ENCODE measurements around the gene WWOX. TPM values are rescaled to one million over a fixed set of nuclear protein-coding genes. Genes with fewer than 3 reads are reported as not detected.

The WWOX gene
- total RNA-seq, 2 donors from 2014 or later: 33.8 to 82.5 TPM

GRCh38 chr16:78363843-78364555 lies 264.5 kb downstream of the WWOX start:
- ATAC-seq (ENCODE audit: insufficient number of reproducible peaks, low FRiP score, low read depth) (no peak), DNase-seq (ENCODE audit: low spot score) (no peak)
- no peak overlapping the region for H3K4me3 ChIP-seq
- TF ChIP-seq, protein P1, sequence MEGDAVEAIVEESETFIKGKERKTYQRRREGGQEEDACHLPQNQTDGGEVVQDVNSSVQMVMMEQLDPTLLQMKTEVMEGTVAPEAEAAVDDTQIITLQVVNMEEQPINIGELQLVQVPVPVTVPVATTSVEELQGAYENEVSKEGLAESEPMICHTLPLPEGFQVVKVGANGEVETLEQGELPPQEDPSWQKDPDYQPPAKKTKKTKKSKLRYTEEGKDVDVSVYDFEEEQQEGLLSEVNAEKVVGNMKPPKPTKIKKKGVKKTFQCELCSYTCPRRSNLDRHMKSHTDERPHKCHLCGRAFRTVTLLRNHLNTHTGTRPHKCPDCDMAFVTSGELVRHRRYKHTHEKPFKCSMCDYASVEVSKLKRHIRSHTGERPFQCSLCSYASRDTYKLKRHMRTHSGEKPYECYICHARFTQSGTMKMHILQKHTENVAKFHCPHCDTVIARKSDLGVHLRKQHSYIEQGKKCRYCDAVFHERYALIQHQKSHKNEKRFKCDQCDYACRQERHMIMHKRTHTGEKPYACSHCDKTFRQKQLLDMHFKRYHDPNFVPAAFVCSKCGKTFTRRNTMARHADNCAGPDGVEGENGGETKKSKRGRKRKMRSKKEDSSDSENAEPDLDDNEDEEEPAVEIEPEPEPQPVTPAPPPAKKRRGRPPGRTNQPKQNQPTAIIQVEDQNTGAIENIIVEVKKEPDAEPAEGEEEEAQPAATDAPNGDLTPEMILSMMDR (IDR thresholded peaks at IDR 0.05): no peak
- no peak overlapping the region for H3K27ac ChIP-seq
- H3K9me3 ChIP-seq: no peaks in the 10 kb centered on the region
- H3K27me3 ChIP-seq (replicated peaks; ENCODE audit: insufficient read depth): no peaks in the 10 kb centered on the region
- peaks cover 0 to 6% of the 10 kb centered on the region in 2 donors for H3K4me1 ChIP-seq (ENCODE audit: control insufficient read depth in 1 of 2, low read depth in 2 of 2)
- H3K36me3 ChIP-seq: no peaks in the 10 kb centered on the region

DNA sequence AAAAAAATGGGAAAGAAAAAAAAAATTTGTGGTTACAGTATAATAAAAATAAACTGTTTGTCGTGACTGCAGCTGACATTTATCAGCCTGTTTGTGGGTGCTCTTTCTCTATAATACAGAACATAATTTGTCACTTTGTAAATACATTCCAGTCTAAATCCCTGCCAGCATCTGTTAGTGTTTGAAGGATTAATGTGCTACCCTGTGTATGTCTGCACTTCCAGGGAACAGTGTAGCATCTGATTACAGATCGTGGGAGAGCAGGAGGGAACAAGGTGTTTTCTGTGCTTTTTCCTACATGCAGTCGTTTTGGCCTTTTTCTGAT lies 265.1 kb downstream of the WWOX start:
- TF ChIP-seq, protein P1 (IDR thresholded peaks at IDR 0.05): no peak
- Histone ChIP-seq H3K4me3 (no peak overlapping the region), H3K4me1 (ENCODE audit: control insufficient read depth in 1 of 2, low read depth in 2 of 2) (peaks cover 0 to 6% of the 10 kb centered on the region in 2 donors), H3K36me3 (no peaks in the 10 kb centered on the region), H3K27ac (no peak overlapping the region), H3K27me3 (replicated peaks; ENCODE audit: insufficient read depth) (no peaks in the 10 kb centered on the region), H3K9me3 (no peaks in the 10 kb centered on the region)
- ATAC-seq (ENCODE audit: insufficient number of reproducible peaks, low FRiP score, low read depth): no peak
- no peak for DNase-seq (ENCODE audit: low spot score)

DNA sequence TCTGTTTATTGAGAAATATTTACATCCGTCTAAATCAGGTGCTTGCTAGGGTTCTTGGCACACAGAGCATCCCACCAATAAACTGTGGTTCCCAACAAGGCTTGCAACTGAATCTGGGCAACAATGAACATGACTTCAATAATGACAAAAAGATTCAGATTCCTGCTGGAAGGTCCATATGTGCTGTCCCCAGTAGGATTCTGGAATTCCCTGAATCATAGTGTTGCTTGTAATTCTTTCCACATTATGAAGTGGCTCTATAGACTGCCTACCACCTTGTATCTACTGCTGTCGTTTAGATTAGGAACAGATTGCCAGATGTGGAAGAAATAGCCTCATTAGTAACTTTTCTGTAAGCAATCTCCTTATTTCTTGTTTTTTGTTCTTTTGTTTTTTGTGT lies 265.9 kb downstream of the WWOX start:
- Histone ChIP-seq H3K36me3 (no peaks in the 10 kb centered on the region), H3K9me3 (no peaks in the 10 kb centered on the region), H3K27me3 (replicated peaks; ENCODE audit: insufficient read depth) (no peaks in the 10 kb centered on the region), H3K4me3 (no peak overlapping the region), H3K4me1 (ENCODE audit: control insufficient read depth in 1 of 2, low read depth in 2 of 2) (peaks cover 0 to 6% of the 10 kb centered on the region in 2 donors), H3K27ac (no peak overlapping the region)
- DNase-seq (ENCODE audit: low spot score) (no peak), ATAC-seq (ENCODE audit: insufficient number of reproducible peaks, low FRiP score, low read depth) (no peak)
- TF ChIP-seq, protein P1 (IDR thresholded peaks at IDR 0.05): no peak

DNA sequence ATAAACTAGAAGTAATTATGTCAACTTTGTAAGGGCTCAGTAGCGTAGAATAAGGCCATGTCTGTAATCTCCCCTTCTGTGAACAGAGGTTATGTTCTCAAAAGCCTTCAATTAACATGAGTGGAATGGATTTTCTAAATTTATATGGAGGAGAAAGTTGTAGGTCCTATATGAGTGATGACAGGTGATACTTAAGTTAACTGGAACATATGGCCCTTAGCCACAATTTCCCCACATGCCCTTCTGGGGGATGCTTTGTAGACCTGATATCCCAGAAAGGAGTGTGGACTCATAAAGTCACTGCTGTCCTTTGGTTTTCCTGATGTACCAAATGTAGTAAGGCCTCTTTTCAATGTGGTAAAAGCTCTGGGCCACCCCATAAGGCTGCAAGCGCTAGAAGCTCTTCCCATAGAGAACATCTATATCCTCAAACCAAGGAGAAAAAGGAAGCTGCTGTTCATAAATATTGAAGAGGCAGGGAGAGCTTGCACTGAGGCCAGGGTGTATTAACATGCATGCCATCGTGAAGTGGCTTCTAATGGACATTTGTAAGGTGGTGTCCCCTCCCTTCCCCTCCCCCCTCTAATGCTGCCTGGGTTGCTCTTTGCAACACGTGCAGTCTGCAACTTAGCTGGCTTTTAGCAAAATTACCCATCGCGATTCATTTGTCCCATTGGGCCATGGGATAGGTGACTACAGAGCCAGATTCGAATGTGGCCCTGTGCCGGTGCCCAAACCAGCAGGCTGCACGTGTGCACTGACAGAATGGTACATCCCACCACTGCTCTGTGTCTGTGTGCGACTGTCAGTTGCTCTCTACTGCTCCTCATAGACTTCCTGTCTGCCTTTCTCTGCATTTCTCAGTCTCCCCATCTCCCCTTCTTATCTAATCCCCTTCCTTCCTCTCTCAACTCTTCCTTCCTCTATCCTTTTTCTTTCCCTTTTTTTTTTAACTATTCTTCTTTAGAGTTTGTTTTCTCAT lies 269.0 kb downstream of the WWOX start:
- Histone ChIP-seq H3K27me3 (replicated peaks; ENCODE audit: insufficient read depth) (no peaks in the 10 kb centered on the region), H3K4me1 (ENCODE audit: control insufficient read depth in 1 of 2, low read depth in 2 of 2) (no peaks in the 10 kb centered on the region), H3K36me3 (no peaks in the 10 kb centered on the region), H3K9me3 (no peaks in the 10 kb centered on the region), H3K27ac (no peak overlapping the region), H3K4me3 (no peak overlapping the region)
- no peak for DNase-seq (ENCODE audit: low spot score)
- TF ChIP-seq, protein P1 (IDR thresholded peaks at IDR 0.05): no peak
- ATAC-seq (ENCODE audit: insufficient number of reproducible peaks, low FRiP score, low read depth): no peak

GRCh38 chr16:78372277-78372676 lies 272.8 kb downstream of the WWOX start:
- DNase-seq (ENCODE audit: low spot score): no peak

More at GRCh38 chr16:78372277-78372676, 272.8 kb downstream of the WWOX start:
- Histone ChIP-seq H3K4me3 (no peak overlapping the region), H3K27ac (no peak overlapping the region), H3K9me3 (no peaks in the 10 kb centered on the region), H3K27me3 (replicated peaks; ENCODE audit: insufficient read depth) (no peaks in the 10 kb centered on the region), H3K36me3 (no peaks in the 10 kb centered on the region), H3K4me1 (ENCODE audit: control insufficient read depth in 1 of 2, low read depth in 2 of 2) (no peaks in the 10 kb centered on the region)
- TF ChIP-seq, protein P1 (IDR thresholded peaks at IDR 0.05): no peak
- ATAC-seq (ENCODE audit: insufficient number of reproducible peaks, low FRiP score, low read depth): no peak
